Astrocyte of the cerebellum (primary cell): ENCODE measurements around the gene PDZRN3.

Experiments
- DNase-seq: peaks from one replicate; pipeline ENCODE4 v3.0.0-alpha.2; 2011; ENCODE audit warnings: low read depth
- H3K4me3 ChIP-seq: 2 replicates; pipeline ENCODE4 v1.5.1; 2011; ENCODE audit warnings: mild to moderate bottlenecking, low read depth, low read length, moderate library complexity
- CTCF ChIP-seq: IDR thresholded peaks from 2 replicates; pipeline ENCODE4 v1.5.1; 2012; ENCODE audit warnings: low read length, low read depth, moderate library complexity, mild to moderate bottlenecking; ENCODE audit errors: missing control alignments
- in situ Hi-C: cut with HindIII; loops from 2 replicates; pipeline ENCODE4 v1.10.0; 2017; ENCODE audit warnings: low sequenced_read_pairs

The PDZRN3 gene

GRCh38 chr3:73351423-73352071 is 273.2 kb downstream of the PDZRN3 start:
- no peak for TF ChIP-seq CTCF
- in situ Hi-C loops, result no loop called here
- no peak for DNase-seq
- no peak overlapping the region for H3K4me3 ChIP-seq

- in situ Hi-C loops, result no loop called here
- no peak for TF ChIP-seq CTCF
- no peak overlapping the region for H3K4me3 ChIP-seq
- no peak for DNase-seq
Measured at GRCh38 chr3:73350996-73351395, 273.7 kb downstream of the PDZRN3 start.

GRCh38 chr3:73349657-73350056 is 275.1 kb downstream of the PDZRN3 start:
- in situ Hi-C loops, result no loop called here
- no peak overlapping the region for H3K4me3 ChIP-seq
- no peak for TF ChIP-seq CTCF
- no peak for DNase-seq

GRCh38 chr3:73342077-73342476 is 282.7 kb downstream of the PDZRN3 start:
- no peak overlapping the region for H3K4me3 ChIP-seq
- TF ChIP-seq CTCF, result no peak
- in situ Hi-C loops, result no loop called here
- no peak for DNase-seq

GRCh38 chr3:73341272-73341935 is 283.3 kb downstream of the PDZRN3 start:
- in situ Hi-C loops, result no loop called here
- no peak for TF ChIP-seq CTCF
- DNase-seq, result no peak
- H3K4me3 ChIP-seq, result no peak overlapping the region

DNA sequence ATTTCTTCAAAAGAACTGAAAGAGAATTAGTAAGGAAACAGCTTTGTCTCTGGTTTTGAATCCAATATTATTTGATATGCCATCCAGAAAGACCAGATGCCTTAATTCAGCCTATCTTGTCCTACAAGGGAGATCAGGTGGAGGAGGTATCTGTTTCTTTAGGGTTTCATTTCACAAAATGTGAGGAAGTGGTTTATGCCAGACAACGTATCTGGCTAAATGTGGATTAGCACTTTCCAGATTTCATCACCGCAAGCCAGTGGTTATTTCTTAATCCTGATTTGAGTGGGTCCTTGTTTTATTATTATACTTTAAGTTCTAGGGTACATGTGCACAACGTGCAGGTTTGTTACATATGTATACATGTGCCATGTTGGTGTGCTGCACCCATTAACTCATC is 292.2 kb downstream of the PDZRN3 start:
- H3K4me3 ChIP-seq, result no peak overlapping the region
- in situ Hi-C loops, result no loop called here
- DNase-seq, result no peak
- no peak for TF ChIP-seq CTCF
